ENCODE results near the gene BBIP1.

Gene BBIP1

DNA sequence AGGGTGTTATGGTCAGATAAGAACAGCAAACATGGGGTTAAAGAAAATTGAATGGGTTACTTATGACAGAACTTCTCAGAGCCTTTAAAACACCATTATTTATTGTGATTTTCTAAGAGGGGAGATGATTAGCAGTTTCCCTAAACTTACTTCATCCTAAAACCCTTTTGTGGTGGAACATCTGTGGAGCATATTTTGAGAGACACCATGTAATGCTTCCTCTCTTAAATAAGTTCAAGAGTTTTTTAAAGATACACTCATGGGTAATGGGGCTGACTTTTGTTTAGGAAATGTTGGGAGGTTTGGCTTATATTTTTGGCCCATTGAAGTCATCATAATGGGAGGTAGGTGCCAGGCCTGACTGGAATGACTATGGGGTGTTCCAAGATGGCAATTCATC lies 55.6 kb downstream of the BBIP1 start:
- no peak overlapping the region for H2AFZ ChIP-seq (ENCODE audit: low read depth, low read length, severe bottlenecking)
- no peak overlapping the region for H3K9ac ChIP-seq (ENCODE audit: low read length)
- no peaks in the 10 kb centered on the region for H3K9me3 ChIP-seq (ENCODE audit: insufficient read depth, low read length)
- H3K4me3 ChIP-seq (ENCODE audit: insufficient read depth, low read length, poor library complexity, severe bottlenecking): no peak overlapping the region
- H3F3A ChIP-seq (ENCODE audit: insufficient read depth): peaks cover 65% of the 10 kb centered on the region
- H3K79me2 ChIP-seq (ENCODE audit: insufficient read depth, low read length): no peaks in the 10 kb centered on the region
- H3K9me2 ChIP-seq (replicated peaks; ENCODE audit: insufficient read depth, low read length): no peaks in the 10 kb centered on the region
- H3K27me3 ChIP-seq (ENCODE audit: low read length): no peaks in the 10 kb centered on the region
- TF ChIP-seq, protein P1, sequence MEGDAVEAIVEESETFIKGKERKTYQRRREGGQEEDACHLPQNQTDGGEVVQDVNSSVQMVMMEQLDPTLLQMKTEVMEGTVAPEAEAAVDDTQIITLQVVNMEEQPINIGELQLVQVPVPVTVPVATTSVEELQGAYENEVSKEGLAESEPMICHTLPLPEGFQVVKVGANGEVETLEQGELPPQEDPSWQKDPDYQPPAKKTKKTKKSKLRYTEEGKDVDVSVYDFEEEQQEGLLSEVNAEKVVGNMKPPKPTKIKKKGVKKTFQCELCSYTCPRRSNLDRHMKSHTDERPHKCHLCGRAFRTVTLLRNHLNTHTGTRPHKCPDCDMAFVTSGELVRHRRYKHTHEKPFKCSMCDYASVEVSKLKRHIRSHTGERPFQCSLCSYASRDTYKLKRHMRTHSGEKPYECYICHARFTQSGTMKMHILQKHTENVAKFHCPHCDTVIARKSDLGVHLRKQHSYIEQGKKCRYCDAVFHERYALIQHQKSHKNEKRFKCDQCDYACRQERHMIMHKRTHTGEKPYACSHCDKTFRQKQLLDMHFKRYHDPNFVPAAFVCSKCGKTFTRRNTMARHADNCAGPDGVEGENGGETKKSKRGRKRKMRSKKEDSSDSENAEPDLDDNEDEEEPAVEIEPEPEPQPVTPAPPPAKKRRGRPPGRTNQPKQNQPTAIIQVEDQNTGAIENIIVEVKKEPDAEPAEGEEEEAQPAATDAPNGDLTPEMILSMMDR (IDR thresholded peaks at IDR 0.05; ENCODE audit: insufficient read depth, low read length, poor library complexity, severe bottlenecking): no peak
- no peak for TF ChIP-seq EZH2phosphoT487 (conservative IDR thresholded peaks at IDR 0.05; ENCODE audit: low read length)
- H3K27ac ChIP-seq (ENCODE audit: low read depth, low read length): peak overlapping the region; percentile 89; the same call in 1 of the 2 replicates
- H3K4me2 ChIP-seq (ENCODE audit: low read depth, low read length, poor library complexity, severe bottlenecking): no peak overlapping the region
- H3K36me3 ChIP-seq (ENCODE audit: low read length): no peaks in the 10 kb centered on the region
- H4K20me1 ChIP-seq (ENCODE audit: low read depth, low read length): no peaks in the 10 kb centered on the region

DNA sequence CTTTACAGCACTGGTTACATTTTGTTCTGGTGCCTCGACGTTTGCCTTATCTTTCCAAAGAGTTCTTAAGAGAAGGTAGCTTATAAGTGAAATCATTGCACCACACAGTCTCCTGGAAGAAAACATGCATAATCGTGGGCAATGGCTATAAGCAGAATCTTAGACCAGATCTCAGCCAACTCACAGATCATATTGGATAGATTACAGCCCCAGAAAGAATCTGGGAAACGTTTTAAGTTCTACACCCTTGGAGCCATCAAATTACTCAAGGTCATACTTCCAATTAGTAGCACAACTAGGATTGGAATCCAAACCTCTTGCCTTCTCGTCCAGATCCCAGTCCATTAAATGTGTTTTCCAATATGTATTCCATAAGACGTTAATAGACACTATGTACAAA lies 56.0 kb downstream of the BBIP1 start:
- H3F3A ChIP-seq (ENCODE audit: insufficient read depth): peaks cover 63% of the 10 kb centered on the region
- H2AFZ ChIP-seq (ENCODE audit: low read depth, low read length, severe bottlenecking): no peak overlapping the region
- peak overlapping the region; percentile 89; the same call in 1 of the 2 replicates for H3K27ac ChIP-seq (ENCODE audit: low read depth, low read length)

DNA sequence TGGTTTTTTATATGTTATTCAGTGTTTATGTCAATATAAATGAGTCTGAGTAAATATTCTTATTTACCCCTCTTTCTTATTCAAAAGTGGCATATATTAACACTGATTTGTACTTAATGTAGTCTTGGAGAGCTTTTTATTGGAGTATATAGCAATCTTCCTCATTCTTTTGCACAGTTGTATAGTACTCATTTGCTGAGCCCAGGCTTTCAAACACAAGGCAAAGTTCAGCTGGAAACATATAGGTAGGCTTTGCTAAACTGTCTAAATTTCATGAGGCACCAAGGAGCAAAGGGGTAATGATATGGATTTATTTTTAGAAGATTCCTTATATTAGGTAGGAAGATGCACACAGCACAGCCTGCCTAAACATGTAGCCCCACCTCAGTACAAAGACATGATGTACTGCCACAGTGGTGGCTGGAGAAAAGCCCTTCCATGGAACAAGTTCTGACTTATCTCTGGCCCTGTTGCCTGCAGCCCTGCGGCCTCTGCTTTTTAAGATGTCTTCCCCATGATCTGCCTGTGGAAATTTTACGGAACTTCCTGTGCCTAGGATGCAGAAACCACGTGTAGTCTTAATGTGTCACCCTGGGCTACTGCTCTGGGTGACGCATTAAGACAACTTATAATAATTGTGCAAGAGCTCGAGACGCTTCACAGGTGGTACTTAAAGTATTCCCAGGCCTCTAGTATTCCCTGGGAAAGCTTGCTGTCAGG lies 56.9 kb downstream of the BBIP1 start:
- H3K27ac ChIP-seq (ENCODE audit: low read depth, low read length): no peak overlapping the region; the same call in 1 of the 2 replicates
- H3K36me3 ChIP-seq (ENCODE audit: low read length): no peaks in the 10 kb centered on the region
- H3K4me2 ChIP-seq (ENCODE audit: low read depth, low read length, poor library complexity, severe bottlenecking): no peak overlapping the region
- H2AFZ ChIP-seq (ENCODE audit: low read depth, low read length, severe bottlenecking): no peak overlapping the region
- H4K20me1 ChIP-seq (ENCODE audit: low read depth, low read length): no peaks in the 10 kb centered on the region
- no peaks in the 10 kb centered on the region for H3K9me3 ChIP-seq (ENCODE audit: insufficient read depth, low read length)
- H3K79me2 ChIP-seq (ENCODE audit: insufficient read depth, low read length): no peaks in the 10 kb centered on the region
- peaks cover 62% of the 10 kb centered on the region for H3F3A ChIP-seq (ENCODE audit: insufficient read depth)
- H3K9ac ChIP-seq (ENCODE audit: low read length): no peak overlapping the region
- H3K4me3 ChIP-seq (ENCODE audit: insufficient read depth, low read length, poor library complexity, severe bottlenecking): no peak overlapping the region
- no peaks in the 10 kb centered on the region for H3K27me3 ChIP-seq (ENCODE audit: low read length)
- no peaks in the 10 kb centered on the region for H3K9me2 ChIP-seq (replicated peaks; ENCODE audit: insufficient read depth, low read length)
- TF ChIP-seq, protein P1 (IDR thresholded peaks at IDR 0.05; ENCODE audit: insufficient read depth, low read length, poor library complexity, severe bottlenecking): no peak
- TF ChIP-seq EZH2phosphoT487 (conservative IDR thresholded peaks at IDR 0.05; ENCODE audit: low read length): no peak

More for the DNA sequence above, 56.0 kb downstream of the BBIP1 start:
- H3K36me3 ChIP-seq (ENCODE audit: low read length): no peaks in the 10 kb centered on the region
- no peaks in the 10 kb centered on the region for H3K27me3 ChIP-seq (ENCODE audit: low read length)
- no peaks in the 10 kb centered on the region for H3K79me2 ChIP-seq (ENCODE audit: insufficient read depth, low read length)
- no peak overlapping the region for H3K4me2 ChIP-seq (ENCODE audit: low read depth, low read length, poor library complexity, severe bottlenecking)
- TF ChIP-seq, protein P1 (IDR thresholded peaks at IDR 0.05; ENCODE audit: insufficient read depth, low read length, poor library complexity, severe bottlenecking): no peak
- TF ChIP-seq EZH2phosphoT487 (conservative IDR thresholded peaks at IDR 0.05; ENCODE audit: low read length): no peak
- no peak overlapping the region for H3K4me3 ChIP-seq (ENCODE audit: insufficient read depth, low read length, poor library complexity, severe bottlenecking)
- no peaks in the 10 kb centered on the region for H3K9me3 ChIP-seq (ENCODE audit: insufficient read depth, low read length)
- no peaks in the 10 kb centered on the region for H4K20me1 ChIP-seq (ENCODE audit: low read depth, low read length)
- no peak overlapping the region for H3K9ac ChIP-seq (ENCODE audit: low read length)
- no peaks in the 10 kb centered on the region for H3K9me2 ChIP-seq (replicated peaks; ENCODE audit: insufficient read depth, low read length)
